Stimulated activated naive CD4-positive, alpha-beta T cell treated with Interleukin-2 at 50 U/mL for 16 hours (primary cell): ENCODE results near the gene RNF26.

Experiments used
- DNase-seq: peaks from one replicate; lab custom pipeline; 2025; lab: John Stamatoyannopoulos, UW

RNF26 gene

GRCh38 chr11:119316016-119316728 is 18.2 kb upstream of the RNF26 start:
- DNase-seq, result no peak

GRCh38 chr11:119316729-119317591 is 17.4 kb upstream of the RNF26 start, which contains the start of gene MCAM:
Gene MCAM (minus strand): TSS chr11:119317130. CDS start chr11:119317101, 29 bp downstream.
- DNase-seq, result peak; percentile 7

GRCh38 chr11:119317592-119318239 is 16.6 kb upstream of the RNF26 start:
- DNase-seq, result no peak

- DNase-seq, result peak; percentile 37
Measured at GRCh38 chr11:119318240-119319135, 15.8 kb upstream of the RNF26 start.

- no peak for DNase-seq
Measured at GRCh38 chr11:119319136-119319699, 15.1 kb upstream of the RNF26 start.

GRCh38 chr11:119319700-119320239 is 14.6 kb upstream of the RNF26 start:
- DNase-seq, result no peak

- DNase-seq, result no peak
Measured at GRCh38 chr11:119320240-119320775, 14.0 kb upstream of the RNF26 start.

- DNase-seq, result peak; percentile 45
Measured at GRCh38 chr11:119320776-119321524, 13.4 kb upstream of the RNF26 start.

GRCh38 chr11:119322360-119322739 is 12.0 kb upstream of the RNF26 start:
- DNase-seq, result no peak

- no peak for DNase-seq
Measured at GRCh38 chr11:119322921-119323531, 11.3 kb upstream of the RNF26 start.

- peak; percentile 59 for DNase-seq
Measured at GRCh38 chr11:119323532-119324033, 10.7 kb upstream of the RNF26 start.

GRCh38 chr11:119324189-119324588 is 10.1 kb upstream of the RNF26 start:
- DNase-seq, result no peak

- no peak for DNase-seq
Measured at GRCh38 chr11:119329320-119329719, 5.0 kb upstream of the RNF26 start.

- no peak for DNase-seq
Measured at GRCh38 chr11:119330237-119330636, 4.1 kb upstream of the RNF26 start.

- no peak for DNase-seq
Measured at GRCh38 chr11:119332111-119332765, 2.1 kb upstream of the RNF26 start.

- DNase-seq, result no peak
Measured at GRCh38 chr11:119335091-119335654, 846 bp downstream of the RNF26 start.

- no peak for DNase-seq
Measured at GRCh38 chr11:119335655-119336543, 1.6 kb downstream of the RNF26 start.
